ENCODE results near the gene KATNB1. TPM values are rescaled to one million over a fixed set of nuclear protein-coding genes. Genes with fewer than 3 reads are reported as not detected.

The KATNB1 gene
- total RNA-seq, 1 experiment from 2014 or later = 32.2 TPM

DNA sequence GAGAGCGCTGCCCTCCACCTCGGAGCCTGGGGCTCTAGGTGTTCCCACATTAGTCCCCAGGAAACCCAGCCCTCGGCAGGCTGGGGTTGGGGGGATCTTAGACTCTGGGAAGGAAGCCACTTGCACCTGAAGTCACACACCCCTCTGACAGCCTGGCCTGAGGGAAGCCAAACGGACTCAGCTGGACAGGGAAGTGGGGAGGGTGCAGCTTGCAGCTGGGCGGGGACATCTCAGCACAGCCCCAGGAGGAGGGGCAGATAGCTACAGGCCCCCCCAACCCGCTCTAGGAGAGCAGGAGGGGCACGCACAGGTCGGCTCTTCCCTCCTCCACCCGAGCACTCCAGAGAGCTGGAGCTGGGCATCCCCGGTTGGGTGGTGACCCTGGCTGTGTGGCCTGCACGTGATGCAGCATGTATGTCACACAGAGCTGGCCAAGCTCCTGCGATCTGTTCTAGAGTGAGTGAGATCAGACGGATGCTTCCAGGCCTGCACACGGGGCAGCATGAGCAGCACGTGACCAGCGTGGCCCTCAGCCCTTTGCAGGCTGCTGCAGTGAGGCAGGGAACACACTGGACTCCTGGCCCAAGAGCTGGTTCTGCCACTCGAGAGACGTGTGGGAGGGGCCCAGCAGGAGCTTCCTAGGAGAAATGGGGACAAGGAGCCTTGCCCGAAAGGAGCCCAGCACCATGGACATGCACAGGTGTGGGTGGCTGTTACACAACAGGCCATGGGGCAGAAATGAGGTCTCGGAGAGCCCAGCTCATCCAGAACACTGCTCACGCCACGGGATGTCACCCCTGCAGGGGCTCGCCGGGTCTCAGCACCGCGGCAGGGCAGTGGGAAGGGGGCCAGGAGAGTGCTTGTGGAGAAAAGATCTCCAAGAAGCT is 51.3 kb downstream of the KATNB1 start:
- H3K27ac ChIP-seq (ENCODE audit: low read depth, low read length) = no peak overlapping the region

GRCh38 chr16:57787519-57787905 is 51.9 kb downstream of the KATNB1 start:
- ChIA-PET CTCF (no interaction called here), POLR2A (no interaction called here), RAD21 (ENCODE audit: low non-redundant PET in 1 of 2, low total read pairs in 2 of 2, uncharacterized antibody in 2 of 2, unreplicated experiment in 2 of 2) (no interaction called here)
- no peak for DNase-seq (ENCODE audit: low read depth, low spot score)
- no peak for ATAC-seq
- no peak overlapping the region for H3K4me2 ChIP-seq (ENCODE audit: low read length)
- no peaks in the 10 kb centered on the region for H3K79me2 ChIP-seq (ENCODE audit: insufficient read depth, low read length)
- H3K4me3 ChIP-seq (replicated peaks in 1 of 2; ENCODE audit: low read depth in 1 of 2, low read length in 2 of 2) = no peak overlapping the region
- H4K20me1 ChIP-seq (ENCODE audit: insufficient read depth) = no peaks in the 10 kb centered on the region
- TF ChIP-seq, protein P1, sequence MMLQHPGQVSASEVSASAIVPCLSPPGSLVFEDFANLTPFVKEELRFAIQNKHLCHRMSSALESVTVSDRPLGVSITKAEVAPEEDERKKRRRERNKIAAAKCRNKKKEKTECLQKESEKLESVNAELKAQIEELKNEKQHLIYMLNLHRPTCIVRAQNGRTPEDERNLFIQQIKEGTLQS (IDR thresholded peaks at IDR 0.05) = no peak
- no peak for TF ChIP-seq EZH2 (IDR thresholded peaks at IDR 0.05)
- TF ChIP-seq SP1 (IDR thresholded peaks at IDR 0.05; ENCODE audit: low read depth) = no peak
- H3K27me3 ChIP-seq (ENCODE audit: insufficient read depth, low read length) = no peaks in the 10 kb centered on the region
- no peak overlapping the region for H3K9ac ChIP-seq (ENCODE audit: low read length)
- no TSS peak for BruUV-seq (replicated peaks)
- H3K9me2 ChIP-seq (ENCODE audit: insufficient read depth) = no peaks in the 10 kb centered on the region
- intact Hi-C loops (cut with micrococcal nuclease) = no loop called here
- H3K4me1 ChIP-seq (ENCODE audit: control insufficient read depth in 1 of 2, insufficient read depth in 2 of 2, low read length in 2 of 2) = peaks cover 0 to 1% of the 10 kb centered on the region in 2 experiments; a peak in 1 of 4 replicates
- no peak overlapping the region for H2AFZ ChIP-seq (ENCODE audit: low read depth, low read length, poor library complexity, severe bottlenecking)
- H3K36me3 ChIP-seq (ENCODE audit: control insufficient read depth in 1 of 2, insufficient read depth in 2 of 2, low read length in 2 of 2) = peaks cover 2 to 5% of the 10 kb centered on the region in 2 experiments; a peak in 3 of 4 replicates
- no peak overlapping the region for H3K27ac ChIP-seq (ENCODE audit: low read depth, low read length)
- no peaks in the 10 kb centered on the region for H3K9me3 ChIP-seq (ENCODE audit: control insufficient read depth in 1 of 2, insufficient read depth in 1 of 2, low read depth in 1 of 2, low read length in 2 of 2)

More for the DNA sequence above, 51.3 kb downstream of the KATNB1 start:
- H3K36me3 ChIP-seq (ENCODE audit: control insufficient read depth in 1 of 2, insufficient read depth in 2 of 2, low read length in 2 of 2) = peaks cover under 1 to 2% of the 10 kb centered on the region in 2 experiments; a peak in 2 of 4 replicates
- TF ChIP-seq EZH2 (IDR thresholded peaks at IDR 0.05) (no peak), SRF (IDR thresholded peaks at IDR 0.05; ENCODE audit: low read depth) (no peak), JUND (IDR thresholded peaks at IDR 0.05) (no peak)
- H3K4me2 ChIP-seq (ENCODE audit: low read length) = no peak overlapping the region
- DNase-seq (ENCODE audit: low read depth, low spot score) (no peak), ATAC-seq (peak; percentile 28)
- RAD21 ChIA-PET (ENCODE audit: low non-redundant PET in 1 of 2, low total read pairs in 2 of 2, uncharacterized antibody in 2 of 2, unreplicated experiment in 2 of 2) = no interaction called here
- no peaks in the 10 kb centered on the region for H3K9me3 ChIP-seq (ENCODE audit: control insufficient read depth in 1 of 2, insufficient read depth in 1 of 2, low read depth in 1 of 2, low read length in 2 of 2)
- H3K9ac ChIP-seq (ENCODE audit: low read length) = no peak overlapping the region
- peaks cover 0 to 8% of the 10 kb centered on the region in 2 experiments; a peak in 1 of 4 replicates for H3K4me1 ChIP-seq (ENCODE audit: control insufficient read depth in 1 of 2, insufficient read depth in 2 of 2, low read length in 2 of 2)
- no peaks in the 10 kb centered on the region for H4K20me1 ChIP-seq (ENCODE audit: insufficient read depth)
- POLR2A ChIA-PET = no interaction called here
- CTCF ChIA-PET = no interaction called here
- H3K79me2 ChIP-seq (ENCODE audit: insufficient read depth, low read length) = no peaks in the 10 kb centered on the region
- intact Hi-C loops (cut with micrococcal nuclease) = no loop called here
- no TSS peak for BruUV-seq (replicated peaks)
- no peaks in the 10 kb centered on the region for H3K27me3 ChIP-seq (ENCODE audit: insufficient read depth, low read length)
- no peak overlapping the region for H3K4me3 ChIP-seq (replicated peaks in 1 of 2; ENCODE audit: low read depth in 1 of 2, low read length in 2 of 2)
- H3K9me2 ChIP-seq (ENCODE audit: insufficient read depth) = no peaks in the 10 kb centered on the region
- H2AFZ ChIP-seq (ENCODE audit: low read depth, low read length, poor library complexity, severe bottlenecking) = no peak overlapping the region
